Right cardiac atrium (tissue), 5 donors: ENCODE results near the gene RASA3. TPM values are rescaled to one million over a fixed set of nuclear protein-coding genes. Genes with fewer than 3 reads are reported as not detected.
A peak's percentile ranks its signal among the peaks of the same experiment; 100 is the strongest.
"Not testable (repeated sequence)": the region's sequence is repeated elsewhere in the genome, so short reads cannot be mapped to it uniquely, and the experiment has no call there.

Source experiments
- ATAC-seq, 2 donors: fragments of 200-7000 bp; cut with Tn5 transposase; one replicate each; pipeline versions ENCODE4 v1.8.0 to v1.9.1; 2020; ENCODE audit warnings: moderate library complexity in 2 of 2, mild to moderate bottlenecking in 1 of 2
- DNase-seq, 3 donors: peaks; one replicate each; pipeline ENCODE4 v3.0.0-alpha.2; 2020
- H3K27ac ChIP-seq: one replicate; pipeline ENCODE4 v1.5.1; 2013; ENCODE audit warnings: mild to moderate bottlenecking, low read length, control low read depth, moderate library complexity
- H3K27me3 ChIP-seq: one replicate; pipeline ENCODE4 v1.6.1; 2013; ENCODE audit not compliant: control insufficient read depth, insufficient read depth
- H3K4me1 ChIP-seq: one replicate; pipeline ENCODE4 v1.6.1; 2013; ENCODE audit warnings: low read length; ENCODE audit not compliant: control insufficient read depth, insufficient read depth
- H3K4me3 ChIP-seq: one replicate; pipeline ENCODE4 v1.5.1; 2013; ENCODE audit warnings: low read length, control low read depth
- H3K9me3 ChIP-seq: one replicate; pipeline ENCODE4 v1.6.1; 2013; ENCODE audit warnings: low read length; ENCODE audit not compliant: control insufficient read depth
- WGBS: extraction: QIAGEN DNeasy Blood & Tissue Kit; methylation state at CpG from one replicate; pipeline ENCODE4 v1.1.7; 2013; 5-methylcytosine and 5-hydroxymethylcytosine counted together
- intact Hi-C, 4 donors: fragments of 100-400 bp; cut with DNase I; formaldehyde crosslinking; loops; one replicate each; pipeline versions ENCODE4 v1.11.0 to v1.14.0; 2022 to 2023
- polyA plus RNA-seq: library from polyadenylated mRNA; stranded (reverse); fragments of 200-250 nt; gene quantifications from one replicate; pipeline ENCODE4 v1.2.3, GENCODE V29; 2013
- total RNA-seq, 4 donors: library from RNA; stranded (reverse); fragmentation: NEBNext Ultra II Directional; extraction: Animal tissue kit (Norgen Biotek cat#: 25700); gene quantifications; one replicate each; pipeline ENCODE4 v1.2.1, GENCODE V29; 2021
- donor health status: healthy with polysubstance abuse.
- donor health status: DM: no; HTN: yes; CAD: no.
- donor health status: DM: no; HTN: no; CAD: no.
- donor health status: DM: no; HTN: yes; CAD: no; lungs with severe emphysema.
- donor health status: DM: yes; HTN: yes; CAD: no.

The RASA3 gene
- total and polyA plus RNA-seq, 5 donors, result 7.4 to 15.5 (median 10.8) TPM

GRCh38 chr13:114077099-114077932 lies 55.1 kb downstream of the RASA3 start:
- Histone ChIP-seq H3K4me1 (no peaks in the 10 kb centered on the region), H3K27ac (no peak overlapping the region)
- no peak for ATAC-seq

DNA sequence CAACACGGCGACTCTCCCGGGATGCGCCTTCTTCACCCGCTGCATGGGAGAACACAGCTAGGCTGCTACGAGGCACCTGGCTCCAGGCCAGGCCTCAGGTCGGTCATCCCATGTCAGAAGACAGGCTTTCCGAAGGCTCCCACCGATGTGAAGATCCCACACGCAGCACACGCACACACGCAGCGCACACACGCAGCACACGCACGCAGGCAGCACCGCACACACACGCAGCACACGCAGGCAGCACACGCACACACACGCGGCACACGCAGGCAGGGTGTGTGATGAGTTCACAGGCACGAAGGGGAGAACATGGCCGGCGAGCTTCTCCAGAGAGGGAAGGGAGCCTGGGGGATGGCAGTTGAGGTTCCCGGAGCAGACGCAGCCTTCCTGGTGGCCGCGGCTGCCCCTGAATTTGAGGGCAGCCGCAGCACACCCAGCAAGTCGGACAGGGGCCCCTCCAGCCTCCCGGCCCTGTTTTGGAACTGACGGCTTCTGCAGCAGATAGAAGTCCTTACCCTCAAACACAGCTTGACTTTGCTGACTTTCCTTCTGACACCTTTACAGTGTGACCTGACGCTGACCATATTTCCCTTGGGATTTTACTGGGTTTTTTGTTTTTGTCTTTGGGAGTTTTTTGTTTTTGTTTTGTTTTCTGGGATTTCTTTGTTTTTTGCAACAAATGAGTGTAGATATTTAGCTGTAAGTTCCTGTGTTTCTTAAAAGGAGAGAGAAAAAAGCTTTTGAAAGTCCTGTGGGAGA lies 55.9 kb downstream of the RASA3 start:
- no peak for ATAC-seq
- intact Hi-C loops, result no loop called here
- 93% methylated on average over 35 of the region's 35 CpGs for WGBS

More at GRCh38 chr13:114077099-114077932, 55.1 kb downstream of the RASA3 start:
- peak in 1 of 3 donors; percentile 56 for DNase-seq
- no peak overlapping the region for H3K4me3 ChIP-seq
- intact Hi-C loops, result no loop called here
- H3K27me3 ChIP-seq, result no peaks in the 10 kb centered on the region
- WGBS, result 85% methylated on average over 34 of the region's 34 CpGs
- no peaks in the 10 kb centered on the region for H3K9me3 ChIP-seq

GRCh38 chr13:114075811-114076210 lies 56.6 kb downstream of the RASA3 start:
- H3K9me3 ChIP-seq, ATAC-seq, H3K27ac ChIP-seq, H3K27me3 ChIP-seq, H3K4me3 ChIP-seq, H3K4me1 ChIP-seq, intact Hi-C loops: not testable (repeated sequence)
- 98% methylated on average over 45 of the region's 45 CpGs for WGBS
- DNase-seq, result peak in 2 of 3 donors; percentile 16 to 38

More for the DNA sequence above, 55.9 kb downstream of the RASA3 start:
- no peaks in the 10 kb centered on the region for H3K9me3 ChIP-seq
- H3K27ac ChIP-seq, result no peak overlapping the region
- H3K27me3 ChIP-seq, result no peaks in the 10 kb centered on the region
- peak in 2 of 3 donors; percentile 37 to 50 for DNase-seq
- no peaks in the 10 kb centered on the region for H3K4me1 ChIP-seq
- no peak overlapping the region for H3K4me3 ChIP-seq

GRCh38 chr13:114074671-114075315 lies 57.6 kb downstream of the RASA3 start:
- Histone ChIP-seq H3K9me3 (no peaks in the 10 kb centered on the region), H3K4me1 (no peaks in the 10 kb centered on the region), H3K4me3 (no peak overlapping the region), H3K27ac (no peak overlapping the region), H3K27me3 (no peaks in the 10 kb centered on the region)
- ATAC-seq, result no peak
- WGBS, result 91% methylated on average over 29 of the region's 29 CpGs
- DNase-seq, result peak in 1 of 3 donors; percentile 37
- intact Hi-C loops, result no loop called here

DNA sequence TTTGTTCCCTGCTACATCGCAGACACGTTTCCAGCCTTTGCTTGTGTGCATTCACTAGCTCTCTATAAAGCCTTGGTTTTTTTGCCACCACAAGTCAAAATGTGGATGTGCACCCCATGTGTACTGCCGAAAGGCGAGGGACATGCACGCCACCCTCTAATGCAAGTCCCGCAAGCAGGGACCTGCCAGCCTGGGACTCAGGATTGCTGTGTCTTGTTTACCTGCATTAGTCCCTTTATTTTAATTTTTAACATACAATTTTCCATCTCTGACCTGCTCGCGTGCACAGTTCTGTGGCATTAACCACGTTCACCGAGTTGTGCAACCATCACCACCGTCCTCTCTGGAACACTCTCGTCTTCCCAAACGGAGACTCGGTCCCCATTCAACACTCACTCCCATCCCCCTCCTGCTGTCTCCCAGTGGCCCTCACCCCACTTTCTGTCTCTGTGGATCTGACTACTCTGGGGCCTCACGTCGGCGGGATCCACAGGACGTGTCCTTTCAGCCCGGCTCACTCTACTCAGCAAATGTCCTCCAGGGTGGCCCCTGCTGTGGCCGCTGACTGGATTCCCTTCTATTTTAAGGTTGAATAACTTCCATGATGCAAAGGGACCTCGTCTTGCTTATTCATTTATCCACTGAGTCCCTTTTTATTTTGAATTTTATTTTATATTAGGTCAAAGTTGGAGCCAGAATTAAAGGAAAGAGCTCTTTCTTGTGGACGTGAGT lies 58.4 kb downstream of the RASA3 start:
- ATAC-seq, result no peak
- no peaks in the 10 kb centered on the region for H3K4me1 ChIP-seq
- intact Hi-C loops, result no loop called here

GRCh38 chr13:114072421-114072820 lies 60.0 kb downstream of the RASA3 start:
- 78% methylated on average over 10 of the region's 10 CpGs for WGBS
- H3K9me3 ChIP-seq, result no peaks in the 10 kb centered on the region
- no peaks in the 10 kb centered on the region for H3K27me3 ChIP-seq
- H3K4me3 ChIP-seq, result no peak overlapping the region
- ATAC-seq, result no peak
- peak in 1 of 3 donors; percentile 28 for DNase-seq
- no peak overlapping the region for H3K27ac ChIP-seq
- no peaks in the 10 kb centered on the region for H3K4me1 ChIP-seq
- intact Hi-C loops, result no loop called here

More for the DNA sequence above, 58.4 kb downstream of the RASA3 start:
- Histone ChIP-seq H3K4me3 (no peak overlapping the region), H3K9me3 (no peaks in the 10 kb centered on the region), H3K27ac (no peak overlapping the region), H3K27me3 (no peaks in the 10 kb centered on the region)
- DNase-seq, result peak in 1 of 3 donors; percentile 27
- WGBS, result 92% methylated on average over 22 of the region's 22 CpGs

DNA sequence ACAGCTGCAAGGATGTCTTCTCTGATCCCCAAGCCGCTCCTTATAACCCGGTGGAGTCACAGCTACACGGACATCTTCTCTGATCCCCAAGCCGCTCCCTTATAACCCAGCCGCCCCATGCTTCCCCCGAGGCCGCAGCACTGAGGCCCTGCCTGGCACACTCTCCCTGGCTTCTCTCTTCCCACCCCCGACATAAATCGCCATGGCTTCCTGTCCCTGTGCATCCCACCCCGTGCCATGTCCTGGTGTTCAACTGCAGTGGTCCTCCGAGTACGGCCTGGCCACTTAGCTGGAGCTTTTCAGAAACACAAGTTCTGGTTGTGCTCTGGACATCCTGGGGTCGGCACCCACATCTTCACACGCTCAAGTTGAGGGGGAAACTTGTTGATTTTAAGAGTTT lies 60.4 kb downstream of the RASA3 start:
- H3K27me3 ChIP-seq, result no peaks in the 10 kb centered on the region
- intact Hi-C loops, result no loop called here
- no peak overlapping the region for H3K4me3 ChIP-seq
- no peak overlapping the region for H3K27ac ChIP-seq
- no peaks in the 10 kb centered on the region for H3K4me1 ChIP-seq
- ATAC-seq, result no peak
- no peaks in the 10 kb centered on the region for H3K9me3 ChIP-seq
- WGBS, result 70% methylated on average over 14 of the region's 14 CpGs
- peak in 2 of 3 donors; percentile 19 to 36 for DNase-seq

- peak in 1 of 3 donors; percentile 43 for DNase-seq
- H3K27ac ChIP-seq, result no peak overlapping the region
Observed at GRCh38 chr13:114071410-114071809, 61.0 kb downstream of the RASA3 start.

GRCh38 chr13:114070098-114070799 lies 62.2 kb downstream of the RASA3 start:
- Histone ChIP-seq H3K27ac (no peak overlapping the region), H3K9me3 (no peaks in the 10 kb centered on the region), H3K4me3 (no peak overlapping the region), H3K27me3 (no peaks in the 10 kb centered on the region), H3K4me1 (peaks cover 2% of the 10 kb centered on the region)
- ATAC-seq (no peak), DNase-seq (peak in 2 of 3 donors; percentile 51 to 54)
- WGBS, result 97% methylated on average over 40 of the region's 40 CpGs
- intact Hi-C loops, result no loop called here

More at GRCh38 chr13:114071410-114071809, 61.0 kb downstream of the RASA3 start:
- H3K4me1 ChIP-seq, result no peaks in the 10 kb centered on the region
- H3K9me3 ChIP-seq, result no peaks in the 10 kb centered on the region
- no peak overlapping the region for H3K4me3 ChIP-seq
- no peak for ATAC-seq
- 87% methylated on average over 10 of the region's 10 CpGs for WGBS
- intact Hi-C loops, result no loop called here
- no peaks in the 10 kb centered on the region for H3K27me3 ChIP-seq
